Hematopoietic multipotent progenitor cell treated with erythropoietin and hydrocortisone succinate and interleukin-3 and kit ligand, for 4 days (in vitro differentiated cells): ENCODE results near the gene KRT34.

Experiments used
- DNase-seq: peaks from one replicate; pipeline ENCODE4 v3.0.0-alpha.2; 2015

KRT34 gene

GRCh38 chr17:41329279-41329948, 52.7 kb downstream of the KRT34 start:
- DNase-seq: peak; percentile 68

DNA sequence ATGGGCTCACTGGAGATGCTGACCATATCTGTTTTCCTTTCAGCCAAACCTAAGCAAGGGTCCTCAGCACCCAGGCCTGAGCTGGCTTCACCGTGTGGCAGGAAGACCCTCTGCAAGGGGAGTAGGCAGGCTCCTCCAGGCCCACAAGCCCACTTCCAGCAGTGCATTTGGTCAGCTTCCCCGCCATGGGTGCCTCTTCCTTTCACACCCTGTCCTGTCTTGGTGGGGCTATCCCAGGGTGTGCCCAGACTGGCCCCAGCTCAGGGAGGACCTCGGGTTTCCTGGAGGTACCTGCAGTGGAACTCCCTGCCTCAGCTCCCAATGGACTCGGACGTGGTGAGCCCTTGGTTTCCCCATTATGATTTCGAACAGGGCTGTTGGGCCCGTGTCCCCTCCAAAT, 53.9 kb downstream of the KRT34 start:
- no peak for DNase-seq
